ENCODE results near the gene ELOVL7. TPM values are rescaled to one million over a fixed set of nuclear protein-coding genes. Genes with fewer than 3 reads are reported as not detected.

Gene ELOVL7
- total and polyA plus RNA-seq, 2 of the 8 experiments (the other 6 are each of a cell fraction or from before 2014, with no cell fraction given) = 3.1 to 5.1 TPM

DNA sequence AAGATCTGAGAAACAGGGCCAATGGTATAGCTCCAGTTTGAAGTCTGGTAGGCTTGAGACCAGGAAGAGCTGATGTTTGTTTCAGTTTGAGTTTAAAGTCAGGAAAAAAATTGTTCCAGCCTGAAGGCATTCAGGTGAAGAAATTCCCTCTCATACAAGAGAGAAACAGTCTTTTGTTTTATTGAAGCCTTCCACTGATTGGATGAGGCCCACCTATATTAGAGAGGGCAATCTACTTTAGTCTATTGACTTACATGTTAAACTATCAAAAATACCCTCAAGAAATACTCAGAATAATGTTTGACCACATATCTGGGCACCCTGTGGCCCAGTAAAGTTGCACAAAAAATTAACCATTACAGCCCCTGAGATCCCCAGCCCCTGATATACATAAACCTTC lies 138.9 kb downstream of the ELOVL7 start:
- H2AK5ac ChIP-seq (ENCODE audit: low read depth, low read length) = no peak overlapping the region
- peaks cover 4% of the 10 kb centered on the region; the same call in 1 of the 2 replicates for H3K23me2 ChIP-seq (ENCODE audit: low read depth, low read length)
- no peak overlapping the region for H2AFZ ChIP-seq (ENCODE audit: low read length)
- no peaks in the 10 kb centered on the region for H3K27me3 ChIP-seq (replicated peaks in 1 of 4; ENCODE audit: control insufficient read depth in 3 of 4, extremely low read depth in 1 of 4, insufficient read depth in 3 of 4, low read length in 3 of 4)
- H3K79me1 ChIP-seq (ENCODE audit: low read depth, low read length) = no peaks in the 10 kb centered on the region
- H3K56ac ChIP-seq (replicated peaks; ENCODE audit: insufficient read length, low read depth, low read length) = no peak overlapping the region
- no peak overlapping the region for H2BK12ac ChIP-seq (ENCODE audit: low read depth, low read length)
- H3K9ac ChIP-seq (replicated peaks in 1 of 4; ENCODE audit: extremely low read depth in 1 of 4, low read depth in 3 of 4, low read length in 3 of 4) = no peak overlapping the region
- H4K8ac ChIP-seq (ENCODE audit: extremely low read depth, insufficient read depth, low read length) = no peak overlapping the region
- no peak overlapping the region for H2BK120ac ChIP-seq (replicated peaks; ENCODE audit: low read depth, low read length)
- ChIA-PET POLR2A (ENCODE audit: partially characterized antibody) (no interaction called here), CTCF (ENCODE audit: partially characterized antibody) (interaction anchor here (1.2 kb wide), 1 partner anchor 87 kb away, joined by 3 read pairs; no protein-coding TSS in a partner anchor)
- H3K4ac ChIP-seq (replicated peaks; ENCODE audit: insufficient read length, low read depth, low read length) = no peak overlapping the region
- no peak overlapping the region for H2BK20ac ChIP-seq (ENCODE audit: low read length)
- FAIRE-seq (no peak), DNase-seq (ENCODE audit: low read depth in 1 of 2, low spot score in 2 of 2) (no peak)
- no peak overlapping the region for H2BK15ac ChIP-seq (ENCODE audit: low read length)
- H3K4me3 ChIP-seq (ENCODE audit: extremely low read depth in 1 of 4, insufficient read depth in 2 of 4, low read depth in 3 of 4, low read length in 4 of 4) = no peak overlapping the region
- no peak overlapping the region for H3K27ac ChIP-seq (ENCODE audit: low read depth, low read length)
- H3K23ac ChIP-seq (ENCODE audit: insufficient read length) = no peak overlapping the region
- H4K20me1 ChIP-seq (replicated peaks in 1 of 2; ENCODE audit: control insufficient read depth in 1 of 2, insufficient read depth in 2 of 2, low read length in 2 of 2) = no peaks in the 10 kb centered on the region
- H3K14ac ChIP-seq (ENCODE audit: insufficient read length) = no peak overlapping the region
- no peak overlapping the region for H2BK5ac ChIP-seq (ENCODE audit: low read depth, low read length)
- TF ChIP-seq HDAC2 (IDR thresholded peaks at IDR 0.05; ENCODE audit: borderline replicate concordance in 1 of 2, low read depth in 2 of 2, low read length in 2 of 2) (no peak), POLR2A (IDR thresholded peaks at IDR 0.05; ENCODE audit: control extremely low read depth in 1 of 2, low read depth in 2 of 2, low read length in 2 of 2) (no peak), KDM4A (IDR thresholded peaks at IDR 0.05; ENCODE audit: low read depth, low read length, severe bottlenecking) (no peak)
- no peaks in the 10 kb centered on the region for H3K79me2 ChIP-seq (ENCODE audit: control insufficient read depth in 1 of 2, insufficient read depth in 2 of 2, low read length in 2 of 2)
- H3K4me1 ChIP-seq (replicated peaks in 1 of 4; ENCODE audit: control insufficient read depth in 3 of 4, insufficient read depth in 4 of 4, low read length in 3 of 4) = peaks cover 0 to 7% (median 3%) of the 10 kb centered on the region in 4 experiments; a peak in 2 of 7 replicates
- no peak overlapping the region for H3K18ac ChIP-seq (ENCODE audit: extremely low read depth, low read length)
- H3K4me2 ChIP-seq (ENCODE audit: insufficient read depth in 1 of 2, low read depth in 2 of 2, low read length in 2 of 2) = no peak overlapping the region
- no peak overlapping the region for H4K5ac ChIP-seq (ENCODE audit: insufficient read length, low read depth, low read length)
- no peaks in the 10 kb centered on the region for H3K36me3 ChIP-seq (ENCODE audit: control insufficient read depth in 2 of 4, insufficient read depth in 4 of 4, low read length in 3 of 4)
- H4K91ac ChIP-seq (replicated peaks; ENCODE audit: insufficient read length, low read length) = no peak overlapping the region
- H3K9me3 ChIP-seq (ENCODE audit: insufficient read depth in 2 of 2, low read depth in 1 of 2, low read length in 1 of 2) = no peaks in the 10 kb centered on the region
